Skin epidermis (tissue), 12 donors: ENCODE measurements around the gene RPTOR.

ENCODE experiments used
- H3K27ac ChIP-seq, 21 experiments: fragments of 200-600 bp; sonication (generic) in 11 of 21; one replicate each; pipeline ENCODE4 v1.5.0; 2020; ENCODE audit warnings: mild to moderate bottlenecking in 3 of 21, inconsistent platforms in 2 of 21, moderate library complexity in 2 of 21
- H3K4me3 ChIP-seq, 7 experiments: fragments of 200-600 bp; sonication (generic) in 2 of 7; one replicate each; pipeline ENCODE4 v1.5.0; 2020; ENCODE audit warnings: inconsistent platforms in 2 of 7, mild to moderate bottlenecking in 2 of 7, moderate library complexity in 1 of 7

The RPTOR gene

DNA sequence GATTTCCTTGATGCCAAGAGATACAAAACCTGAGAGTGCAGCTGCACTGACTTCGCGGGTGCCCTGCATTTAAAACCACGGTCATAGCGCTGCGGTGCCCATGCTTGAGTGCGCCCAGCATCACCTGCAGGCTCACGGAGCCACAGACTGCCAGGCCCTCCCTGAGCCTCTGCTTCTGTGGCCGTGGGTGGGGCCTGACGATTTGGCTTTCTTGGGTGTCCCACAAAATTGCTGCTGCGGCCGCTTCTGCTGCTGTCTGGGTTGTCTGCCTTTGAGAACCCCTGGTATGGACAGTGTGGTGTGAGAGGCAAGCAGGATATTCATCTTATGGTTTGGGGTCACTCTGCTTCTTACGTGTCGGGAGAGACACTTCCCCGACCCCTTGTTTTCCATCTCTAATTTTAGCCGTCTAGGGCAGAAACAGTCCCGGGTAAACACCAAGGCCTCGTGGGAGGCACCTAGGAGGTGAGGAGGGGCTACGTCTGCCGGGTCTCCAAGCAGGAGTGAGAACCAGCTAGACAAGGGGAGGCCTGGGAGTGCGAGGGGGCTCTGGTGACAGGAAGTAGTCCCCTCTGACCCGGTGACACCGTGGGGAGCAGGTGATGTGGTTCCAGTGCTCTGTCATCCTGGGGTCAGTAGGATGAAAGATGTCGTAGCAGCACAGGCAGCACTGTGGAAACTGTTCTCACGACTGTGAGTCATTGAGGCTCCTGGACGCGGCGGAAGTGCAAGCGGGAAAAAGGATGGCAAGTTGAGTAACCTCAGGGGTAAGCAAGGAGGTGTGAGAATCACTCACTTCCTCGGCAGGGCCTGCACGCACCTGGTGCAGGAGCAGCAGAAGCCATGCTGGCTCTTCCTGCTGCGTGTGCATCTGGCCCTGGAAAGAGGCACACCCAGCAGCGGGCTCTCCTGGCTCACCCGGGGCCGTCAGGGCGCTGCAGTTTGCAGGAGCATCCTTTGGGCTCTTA lies 176.3 kb downstream of the RPTOR start:
- H3K27ac ChIP-seq, result peak overlapping the region in 3 of 21 experiments; percentile 36 to 53 (median 48)
- no peak overlapping the region for H3K4me3 ChIP-seq

DNA sequence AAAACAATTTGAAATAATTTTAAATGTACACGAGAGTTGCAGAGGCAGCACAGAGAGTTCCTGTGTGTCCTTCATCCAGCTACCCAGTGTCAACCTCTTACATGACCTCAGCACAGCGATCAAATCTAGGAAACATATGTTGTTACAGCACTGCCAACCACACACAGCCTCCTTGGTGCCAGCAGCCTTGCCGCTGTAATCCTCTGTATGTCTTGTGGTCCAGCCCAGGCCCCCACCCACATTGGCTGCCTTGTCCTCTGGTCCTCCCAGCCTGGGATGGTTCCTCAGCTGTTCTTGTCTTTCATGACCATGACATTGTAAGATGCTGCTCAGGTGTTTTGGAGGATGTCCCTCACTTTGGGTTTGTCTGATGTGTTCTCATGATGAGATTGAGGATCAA lies 178.0 kb downstream of the RPTOR start:
- H3K4me3 ChIP-seq, result no peak overlapping the region
- no peak overlapping the region for H3K27ac ChIP-seq

DNA sequence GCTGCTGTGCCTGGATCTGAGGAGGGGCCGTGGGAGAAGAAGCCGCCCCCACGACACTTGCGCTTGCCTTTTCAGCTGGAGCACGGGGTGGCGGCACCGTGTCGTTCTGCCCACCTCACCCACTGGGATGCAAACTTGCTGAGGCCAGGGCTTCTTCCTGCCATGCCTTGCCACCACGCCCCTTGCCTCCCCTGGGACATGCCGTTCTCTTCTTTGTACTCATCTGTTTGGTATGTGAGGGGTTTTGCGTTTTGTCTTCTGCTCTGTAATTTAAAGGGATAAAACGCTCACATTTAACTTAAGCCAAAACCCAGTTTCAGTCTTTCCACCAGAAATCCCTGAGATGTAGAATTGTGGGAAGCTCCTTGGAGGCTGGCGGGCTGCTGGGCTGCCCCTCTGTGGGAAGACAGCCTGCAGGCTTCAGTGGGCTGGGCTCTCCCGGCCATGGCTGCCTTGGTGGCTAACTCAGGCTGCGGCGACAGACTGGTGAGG lies 180.2 kb downstream of the RPTOR start:
- H3K4me3 ChIP-seq, result no peak overlapping the region
- H3K27ac ChIP-seq, result peak overlapping the region in 5 of 21 experiments; percentile 14 to 67 (median 52)

DNA sequence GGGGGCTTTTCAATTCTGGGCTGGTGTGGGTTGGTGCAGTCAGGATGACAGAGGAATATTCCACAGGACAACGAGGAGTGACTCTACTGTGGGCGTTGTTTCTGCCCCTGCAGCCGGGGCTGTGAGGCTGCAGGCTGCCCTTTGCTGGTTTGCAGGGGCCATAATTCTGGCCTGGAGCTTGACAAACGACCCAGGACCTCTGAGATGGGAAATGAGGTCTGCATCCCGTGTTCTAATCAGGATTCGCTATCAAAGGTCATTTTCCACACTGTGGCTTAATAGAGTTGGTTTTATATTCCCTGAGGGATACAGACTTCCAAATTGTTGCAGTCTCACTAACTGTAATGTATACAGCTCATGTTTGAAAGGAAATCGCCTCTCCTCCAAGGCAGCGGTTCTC lies 180.9 kb downstream of the RPTOR start:
- Histone ChIP-seq H3K4me3 (no peak overlapping the region), H3K27ac (peak overlapping the region in 5 of 21 experiments; percentile 13 to 67 (median 18))

DNA sequence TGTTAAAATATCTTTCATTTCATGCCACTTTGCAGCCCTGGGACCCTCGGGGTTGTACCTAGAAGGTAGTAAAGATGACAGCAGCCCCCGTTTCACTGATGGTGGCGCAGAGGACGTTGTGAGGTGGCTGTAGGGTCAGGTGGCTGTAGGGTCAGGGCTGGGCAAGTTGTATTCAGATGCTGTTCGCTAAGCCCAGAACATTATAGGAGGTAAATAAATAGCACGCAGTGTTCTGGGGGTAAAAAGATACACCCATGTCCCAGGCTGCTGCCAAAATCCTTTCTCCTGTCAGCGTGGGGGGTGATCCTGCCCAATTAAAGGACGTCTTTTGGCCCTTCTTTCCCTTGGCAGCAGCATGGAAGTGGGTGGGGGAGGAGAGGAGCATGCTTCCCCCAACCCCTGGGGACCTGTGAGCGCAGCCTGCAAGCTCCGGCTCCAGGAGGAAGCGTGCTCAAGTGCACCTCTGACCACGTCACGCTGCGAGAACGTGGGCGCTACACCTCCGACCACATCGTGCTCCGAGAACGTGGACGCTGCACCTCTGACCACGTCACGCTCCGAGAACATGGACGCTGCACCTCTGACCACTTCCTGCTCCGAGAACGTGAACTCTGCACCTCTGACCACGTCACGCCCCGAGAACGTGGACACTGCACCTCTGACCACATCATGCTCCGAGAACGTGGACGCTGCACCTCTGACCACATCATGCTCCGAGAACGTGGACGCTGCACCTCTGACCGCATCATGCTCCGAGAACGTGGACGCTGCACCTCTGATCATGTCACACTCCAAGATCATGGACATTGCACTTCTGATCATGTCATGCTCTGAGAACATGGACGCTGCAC lies 182.1 kb downstream of the RPTOR start:
- peak overlapping the region in 1 of 21 experiments; percentile 18 for H3K27ac ChIP-seq
- H3K4me3 ChIP-seq, result no peak overlapping the region

DNA sequence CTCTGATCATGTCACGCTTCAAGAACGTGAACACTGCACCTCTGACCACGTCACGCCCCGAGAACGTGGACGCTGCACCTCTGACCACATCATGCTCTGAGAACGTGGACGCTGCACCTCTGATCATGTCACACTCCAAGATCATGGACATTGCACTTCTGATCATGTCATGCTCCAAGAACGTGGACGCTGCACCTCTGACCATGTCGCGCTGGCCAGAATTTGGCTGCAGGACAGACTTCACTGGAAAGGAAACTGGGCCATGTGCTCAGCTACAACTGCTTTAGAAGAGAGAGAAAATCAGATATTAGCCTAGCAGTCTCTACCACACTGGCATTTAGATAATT lies 182.7 kb downstream of the RPTOR start:
- Histone ChIP-seq H3K27ac (no peak overlapping the region), H3K4me3 (no peak overlapping the region)

DNA sequence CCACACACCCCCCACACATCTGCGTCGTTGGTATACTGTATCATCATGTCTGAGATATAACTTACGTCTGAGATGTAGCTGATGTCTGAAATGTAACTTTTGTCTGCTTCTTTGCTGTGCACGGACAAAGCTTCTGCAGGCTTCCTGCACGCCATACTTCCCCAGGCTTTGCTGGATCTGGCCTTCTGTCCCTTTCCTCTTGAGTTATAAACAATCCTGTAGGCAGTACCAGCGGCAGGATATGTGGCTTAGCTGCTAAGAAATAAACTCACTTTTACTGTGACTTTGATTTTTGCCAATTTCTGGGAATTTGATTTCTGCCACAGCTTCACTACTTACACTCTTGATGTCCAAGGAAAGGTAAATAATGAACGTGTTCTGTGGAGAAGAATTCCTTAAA lies 184.4 kb downstream of the RPTOR start:
- Histone ChIP-seq H3K27ac (no peak overlapping the region), H3K4me3 (no peak overlapping the region)

DNA sequence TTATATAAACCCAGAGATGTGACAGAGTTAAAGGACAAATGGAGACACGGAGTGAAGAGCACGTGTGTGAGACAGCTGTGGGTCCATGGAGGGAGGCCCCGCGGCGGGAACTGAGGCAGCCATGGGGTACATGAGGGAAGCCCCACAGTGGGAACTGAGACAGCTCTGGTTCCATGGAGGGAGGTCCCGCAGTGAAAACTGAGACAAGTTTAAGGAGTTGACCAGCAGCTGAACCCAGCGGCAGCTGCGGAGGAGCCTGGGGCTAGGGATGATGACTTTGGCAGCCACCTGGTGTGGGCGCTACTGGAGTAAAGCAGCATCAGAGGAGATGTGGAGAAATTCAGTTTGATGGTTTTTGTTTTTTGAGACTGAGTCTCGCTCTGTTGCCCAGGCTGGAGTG lies 185.1 kb downstream of the RPTOR start:
- Histone ChIP-seq H3K27ac (no peak overlapping the region), H3K4me3 (no peak overlapping the region)

DNA sequence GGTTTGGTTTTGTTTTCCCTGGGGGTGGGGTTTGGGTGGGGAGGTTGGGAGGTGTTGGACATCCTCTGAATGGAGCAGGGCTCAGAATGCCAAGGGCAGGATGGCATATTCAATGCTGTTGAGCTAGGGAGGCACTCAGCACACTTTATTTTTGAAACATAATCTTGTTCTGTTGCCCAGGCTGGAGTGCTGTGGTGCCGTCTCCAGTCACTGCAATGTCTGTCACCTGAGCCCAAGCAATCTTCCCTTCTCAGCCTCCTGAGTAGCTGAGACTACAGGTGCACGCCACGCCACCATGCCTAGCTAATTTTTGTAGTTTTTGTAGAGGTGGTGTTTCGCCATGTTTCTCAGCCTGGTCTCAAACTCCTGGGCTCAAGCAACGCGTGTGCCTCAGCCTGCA lies 186.1 kb downstream of the RPTOR start:
- no peak overlapping the region for H3K4me3 ChIP-seq
- peak overlapping the region in 5 of 21 experiments; percentile 10 to 77 (median 45) for H3K27ac ChIP-seq

DNA sequence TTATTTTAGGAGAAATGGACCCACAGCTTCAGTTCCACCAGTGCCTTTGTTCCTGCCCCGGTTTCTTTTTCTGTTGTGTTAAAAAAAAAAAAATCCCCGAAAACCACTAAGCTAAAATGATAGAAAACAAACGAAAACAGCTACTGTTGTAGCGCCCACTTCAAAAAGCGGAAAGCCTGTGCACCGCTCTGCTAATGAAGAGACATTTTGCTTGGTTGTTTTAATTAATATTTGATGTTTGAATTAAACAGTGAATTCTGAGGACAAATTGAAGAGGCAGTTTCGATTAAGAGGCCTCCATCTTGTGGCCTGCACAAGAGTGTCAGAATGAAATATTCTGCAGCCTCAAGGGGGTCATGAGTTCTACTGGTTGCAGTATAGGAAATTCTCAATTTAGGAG lies 186.7 kb downstream of the RPTOR start:
- Histone ChIP-seq H3K27ac (peak overlapping the region in 5 of 21 experiments; percentile 10 to 77 (median 45)), H3K4me3 (no peak overlapping the region)

DNA sequence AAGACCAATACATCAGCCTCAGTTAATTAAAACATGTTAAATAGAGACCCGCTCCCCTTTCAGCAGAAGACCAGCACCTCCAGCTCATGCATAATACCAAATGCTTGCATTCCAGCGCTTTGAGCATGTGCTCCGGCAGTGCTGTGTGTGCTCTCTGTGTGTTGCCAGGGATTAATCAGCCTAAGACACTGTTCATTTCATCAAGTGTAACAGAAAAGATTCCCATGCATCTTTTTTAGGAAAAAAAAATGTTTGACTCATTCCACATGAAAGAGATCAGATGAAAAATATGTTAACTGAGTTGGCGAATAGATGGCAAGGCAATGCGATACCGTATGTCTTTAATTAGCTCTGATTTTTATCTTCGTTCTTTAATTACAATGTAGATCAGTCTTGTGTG lies 187.6 kb downstream of the RPTOR start:
- Histone ChIP-seq H3K4me3 (no peak overlapping the region), H3K27ac (peak overlapping the region in 1 of 21 experiments; percentile 77)

DNA sequence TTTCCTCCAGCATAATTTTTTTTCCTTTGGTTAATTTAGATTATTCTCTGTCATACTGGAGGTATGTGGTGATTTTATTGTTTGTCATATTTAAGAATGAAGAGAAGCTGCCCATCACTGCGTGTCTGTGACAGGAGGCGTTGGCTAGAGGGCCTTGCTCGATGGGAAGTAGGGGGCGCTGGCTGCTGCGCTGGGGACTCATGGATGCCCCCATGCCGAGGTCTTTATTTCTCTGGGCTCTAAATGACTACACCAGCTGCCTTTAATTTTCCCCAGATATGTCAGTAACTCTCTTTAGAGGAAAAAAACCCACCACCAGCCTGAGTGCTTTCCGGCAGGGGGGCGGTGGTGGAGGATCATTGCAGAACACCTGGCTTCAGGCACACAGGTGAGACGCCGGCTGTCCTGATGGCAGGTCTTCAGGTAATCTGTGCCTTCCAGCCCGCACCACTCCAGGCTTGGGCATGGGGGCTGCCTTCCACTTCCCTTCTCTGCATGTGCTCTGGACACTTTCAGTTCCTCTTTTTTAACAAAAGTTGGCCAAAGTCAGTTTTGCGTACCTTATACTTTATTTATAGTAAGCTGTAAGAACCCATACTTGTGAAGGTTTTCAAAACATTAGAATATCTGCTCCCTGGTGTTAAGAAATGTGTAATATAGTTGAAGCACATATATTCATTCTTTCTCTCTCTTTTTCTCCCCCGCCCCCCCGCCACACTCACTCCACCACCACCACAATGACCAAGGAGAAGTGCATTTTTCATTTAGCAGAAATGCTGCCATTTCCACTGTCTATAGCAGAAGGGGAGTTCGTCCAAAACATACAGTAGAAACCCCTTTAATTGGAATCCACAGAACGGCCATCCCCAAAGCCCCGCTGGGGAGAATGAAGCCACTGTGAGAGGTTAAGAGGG lies 192.7 kb downstream of the RPTOR start:
- peak overlapping the region in 14 of 21 experiments; percentile 9 to 79 (median 47) for H3K27ac ChIP-seq

DNA sequence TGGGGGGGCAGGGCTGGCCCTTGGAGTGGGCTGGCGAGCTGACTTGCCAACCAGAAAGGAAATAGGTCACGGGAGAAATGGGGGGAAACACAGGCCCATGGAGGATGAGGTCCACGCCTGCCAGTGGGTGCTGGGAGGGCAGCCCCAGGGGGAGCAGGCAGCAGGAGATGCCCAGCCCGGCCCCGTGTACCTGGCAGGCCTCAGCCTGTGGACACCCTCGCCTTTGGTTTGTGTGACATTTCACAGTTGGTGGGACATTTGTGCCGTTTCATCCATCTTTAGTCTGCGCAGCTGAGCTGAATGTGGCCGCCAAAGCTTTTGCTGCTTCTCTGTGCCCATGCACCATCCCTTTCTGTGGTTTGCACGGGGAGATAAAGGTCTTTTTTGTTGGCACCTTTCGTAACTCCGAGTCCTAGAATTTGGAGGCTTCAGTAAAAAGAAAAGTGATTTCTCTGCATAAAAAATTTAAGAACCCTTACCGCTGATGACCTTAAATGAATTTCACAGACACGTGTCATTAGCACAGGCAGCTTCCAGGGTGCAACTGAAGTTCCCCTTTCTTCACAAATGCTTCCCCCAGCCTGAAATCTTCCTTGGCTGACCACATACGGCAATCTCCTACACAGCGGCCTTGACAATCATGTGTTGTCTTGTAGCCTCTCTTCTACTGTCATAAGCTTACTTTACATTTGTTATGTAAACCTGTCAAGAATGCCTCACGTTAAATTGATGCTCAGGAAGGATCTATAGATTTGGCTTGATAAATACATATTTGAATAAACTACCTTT lies 193.6 kb downstream of the RPTOR start:
- Histone ChIP-seq H3K27ac (peak overlapping the region in 14 of 21 experiments; percentile 9 to 79 (median 47)), H3K4me3 (no peak overlapping the region)

More for the DNA sequence above, 192.7 kb downstream of the RPTOR start:
- no peak overlapping the region for H3K4me3 ChIP-seq

DNA sequence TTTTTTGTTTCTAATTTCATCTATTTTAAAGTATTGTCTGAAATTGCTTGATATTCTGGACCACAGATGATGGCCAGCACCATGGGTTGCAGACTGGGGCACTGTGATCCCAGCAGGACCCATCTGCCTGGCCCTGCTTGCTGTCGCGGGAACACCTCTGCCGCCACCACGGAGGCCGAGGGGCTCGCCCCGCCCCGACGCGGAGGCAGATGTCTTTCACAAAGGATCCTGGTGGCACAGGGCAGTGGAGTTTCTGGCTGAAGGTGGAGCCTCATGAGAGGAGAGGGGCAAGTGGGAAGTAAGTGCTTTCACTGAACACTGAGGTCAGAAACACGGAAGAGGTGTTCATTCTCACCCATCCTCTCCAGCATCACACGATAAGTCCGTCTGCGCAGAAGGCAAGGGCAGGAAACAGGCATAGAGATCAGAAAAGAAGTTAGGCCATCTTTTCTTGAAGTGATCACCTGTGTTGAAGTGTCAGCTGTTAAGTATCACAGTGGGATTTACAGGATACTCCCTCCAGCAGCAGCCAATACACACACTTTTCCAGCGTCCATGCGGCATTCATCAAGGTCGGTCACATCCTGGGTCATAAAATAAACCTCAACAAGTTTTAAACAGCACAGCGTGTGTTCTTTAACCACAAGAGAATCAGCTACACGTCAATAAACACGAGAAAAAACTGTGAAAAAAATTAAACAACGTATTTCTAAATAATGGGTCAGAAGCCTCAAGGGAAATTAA lies 194.5 kb downstream of the RPTOR start:
- no peak overlapping the region for H3K4me3 ChIP-seq
- H3K27ac ChIP-seq, result peak overlapping the region in 3 of 21 experiments; percentile 18 to 79 (median 58)

DNA sequence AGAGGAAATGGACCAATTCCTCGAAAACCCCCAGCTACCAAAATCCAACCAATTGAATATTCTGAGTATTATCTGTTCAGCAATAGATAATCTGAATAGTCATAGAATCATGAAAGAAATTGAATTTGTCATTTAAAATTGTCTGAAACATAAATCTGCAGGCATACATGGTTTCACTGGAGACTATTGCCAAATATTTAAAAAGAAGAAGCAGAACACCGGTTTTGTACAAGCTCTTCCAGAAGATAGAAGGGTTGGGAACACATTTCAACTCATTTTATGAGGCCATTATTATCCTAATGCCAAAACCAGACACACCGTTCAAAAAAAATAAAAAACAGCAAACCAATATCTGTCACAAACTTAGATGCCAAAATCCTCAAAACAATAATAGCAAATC lies 195.5 kb downstream of the RPTOR start:
- Histone ChIP-seq H3K4me3 (no peak overlapping the region), H3K27ac (no peak overlapping the region)

DNA sequence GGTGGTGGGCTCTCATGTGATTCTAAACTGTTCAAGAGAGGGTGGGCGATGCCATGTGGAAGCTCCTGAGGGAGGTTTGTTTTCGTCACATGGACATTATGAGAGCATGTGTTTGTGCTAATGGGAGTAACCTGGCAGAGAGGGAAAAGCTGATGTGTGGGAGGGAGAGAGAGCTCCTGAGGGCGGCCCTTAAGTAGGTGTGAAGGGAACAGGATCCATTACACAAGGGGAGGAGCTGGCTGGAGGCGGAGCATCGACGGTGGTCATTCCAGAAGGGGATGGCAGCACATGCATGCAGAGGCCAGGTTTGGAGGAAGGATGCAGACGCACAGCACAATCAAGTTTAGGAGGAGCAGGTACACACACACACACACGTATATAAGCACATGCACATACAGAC lies 197.5 kb downstream of the RPTOR start:
- no peak overlapping the region for H3K4me3 ChIP-seq
- H3K27ac ChIP-seq, result no peak overlapping the region

DNA sequence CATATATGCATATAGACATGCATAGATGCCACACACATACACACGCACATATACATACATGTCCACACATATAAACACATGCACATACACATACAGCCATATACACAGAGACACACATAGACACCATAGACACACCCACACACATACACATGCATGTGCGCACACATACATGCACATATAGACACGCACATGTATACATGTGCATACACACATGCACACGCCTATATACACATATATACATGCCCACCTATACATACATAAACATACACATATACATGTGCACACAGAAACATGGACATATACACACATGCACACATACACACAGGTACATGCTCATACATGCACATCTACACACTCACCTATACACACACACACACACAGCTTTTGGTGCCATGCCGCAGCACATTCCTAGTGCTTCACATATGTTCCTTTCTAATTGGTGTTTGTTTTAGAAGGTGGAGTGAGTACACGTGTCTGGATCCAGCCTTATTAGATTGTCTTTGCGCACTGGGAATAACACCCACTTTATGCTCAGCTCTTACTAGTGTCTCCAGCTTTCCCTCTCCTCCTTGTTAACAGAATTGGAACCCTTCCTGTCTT lies 198.0 kb downstream of the RPTOR start:
- no peak overlapping the region for H3K27ac ChIP-seq

More for the DNA sequence above, 198.0 kb downstream of the RPTOR start:
- H3K4me3 ChIP-seq, result no peak overlapping the region
